ENCODE data around the gene LRRC4. TPM values are rescaled to one million over a fixed set of nuclear protein-coding genes. Genes with fewer than 3 reads are reported as not detected.

Gene LRRC4
- total RNA-seq, 4 donors from 2014 or later, result 0.08 to 0.74 (median 0.32) TPM; not detected in 1

- TF ChIP-seq, protein P1, sequence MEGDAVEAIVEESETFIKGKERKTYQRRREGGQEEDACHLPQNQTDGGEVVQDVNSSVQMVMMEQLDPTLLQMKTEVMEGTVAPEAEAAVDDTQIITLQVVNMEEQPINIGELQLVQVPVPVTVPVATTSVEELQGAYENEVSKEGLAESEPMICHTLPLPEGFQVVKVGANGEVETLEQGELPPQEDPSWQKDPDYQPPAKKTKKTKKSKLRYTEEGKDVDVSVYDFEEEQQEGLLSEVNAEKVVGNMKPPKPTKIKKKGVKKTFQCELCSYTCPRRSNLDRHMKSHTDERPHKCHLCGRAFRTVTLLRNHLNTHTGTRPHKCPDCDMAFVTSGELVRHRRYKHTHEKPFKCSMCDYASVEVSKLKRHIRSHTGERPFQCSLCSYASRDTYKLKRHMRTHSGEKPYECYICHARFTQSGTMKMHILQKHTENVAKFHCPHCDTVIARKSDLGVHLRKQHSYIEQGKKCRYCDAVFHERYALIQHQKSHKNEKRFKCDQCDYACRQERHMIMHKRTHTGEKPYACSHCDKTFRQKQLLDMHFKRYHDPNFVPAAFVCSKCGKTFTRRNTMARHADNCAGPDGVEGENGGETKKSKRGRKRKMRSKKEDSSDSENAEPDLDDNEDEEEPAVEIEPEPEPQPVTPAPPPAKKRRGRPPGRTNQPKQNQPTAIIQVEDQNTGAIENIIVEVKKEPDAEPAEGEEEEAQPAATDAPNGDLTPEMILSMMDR (IDR thresholded peaks at IDR 0.05), result no peak
- no peak for TF ChIP-seq POLR2A (IDR thresholded peaks at IDR 0.05)
- intact Hi-C loops (cut with DNase I; ENCODE audit: low total_unique reads), result no loop called here
- no peak overlapping the region for H3K4me3 ChIP-seq (ENCODE audit: low read depth, poor library complexity, severe bottlenecking)
- 72% methylated on average over 2 of the region's 2 CpGs for WGBS, 2 donors
- no peak for DNase-seq (ENCODE audit: low spot score in 2 of 2)
These were observed 3.6 kb upstream of the LRRC4 start for GRCh38 chr7:128034825-128035224.

DNA sequence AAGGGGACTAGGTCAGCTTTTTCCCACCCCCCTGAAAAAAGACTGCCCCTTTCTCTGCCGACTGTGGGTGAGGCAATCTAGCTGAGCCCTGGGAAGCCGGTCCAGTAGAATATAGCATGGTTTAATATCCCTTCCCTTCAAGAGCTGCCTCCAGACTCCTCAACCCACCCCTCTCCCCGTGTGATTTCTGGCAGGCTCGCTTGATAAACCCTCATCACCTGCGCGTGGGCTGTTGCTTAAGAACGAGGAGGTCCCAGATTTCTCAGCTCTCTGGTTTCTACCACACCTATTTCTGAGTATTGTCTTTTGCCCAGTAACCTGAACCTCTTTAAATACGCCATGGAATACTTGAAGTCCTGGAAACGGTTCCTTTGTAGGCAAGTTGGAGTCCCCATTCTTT lies 2.0 kb upstream of the LRRC4 start:
- 89 to 92% methylated on average over 9 of the region's 9 CpGs for WGBS, 2 donors
- intact Hi-C loops (cut with DNase I; ENCODE audit: low total_unique reads), result no loop called here
- TF ChIP-seq POLR2A (IDR thresholded peaks at IDR 0.05), result no peak
- TF ChIP-seq, protein P1 (IDR thresholded peaks at IDR 0.05), result no peak
- H3K4me3 ChIP-seq (ENCODE audit: low read depth, poor library complexity, severe bottlenecking), result no peak overlapping the region
- no peak for DNase-seq (ENCODE audit: low spot score in 2 of 2)

- intact Hi-C loops (cut with DNase I; ENCODE audit: low total_unique reads), result no loop called here
- WGBS, 2 donors, result 44 to 57% methylated on average over 27 to 35 of the region's 41 CpGs
- TF ChIP-seq, protein P1 (IDR thresholded peaks at IDR 0.05), result no peak
- TF ChIP-seq POLR2A (IDR thresholded peaks at IDR 0.05), result no peak
- no peak for DNase-seq (ENCODE audit: low spot score in 2 of 2)
- H3K4me3 ChIP-seq (ENCODE audit: low read depth, poor library complexity, severe bottlenecking), result no peak overlapping the region
These were observed 1.5 kb upstream of the LRRC4 start for GRCh38 chr7:128032605-128033235.

GRCh38 chr7:128031901-128032604 lies 816 bp upstream of the LRRC4 start:
- WGBS, 2 donors, result 0 to 1% methylated on average over 35 to 37 of the region's 87 CpGs
- no peak for DNase-seq (ENCODE audit: low spot score in 2 of 2)
- no peak overlapping the region for H3K4me3 ChIP-seq (ENCODE audit: low read depth, poor library complexity, severe bottlenecking)

DNA sequence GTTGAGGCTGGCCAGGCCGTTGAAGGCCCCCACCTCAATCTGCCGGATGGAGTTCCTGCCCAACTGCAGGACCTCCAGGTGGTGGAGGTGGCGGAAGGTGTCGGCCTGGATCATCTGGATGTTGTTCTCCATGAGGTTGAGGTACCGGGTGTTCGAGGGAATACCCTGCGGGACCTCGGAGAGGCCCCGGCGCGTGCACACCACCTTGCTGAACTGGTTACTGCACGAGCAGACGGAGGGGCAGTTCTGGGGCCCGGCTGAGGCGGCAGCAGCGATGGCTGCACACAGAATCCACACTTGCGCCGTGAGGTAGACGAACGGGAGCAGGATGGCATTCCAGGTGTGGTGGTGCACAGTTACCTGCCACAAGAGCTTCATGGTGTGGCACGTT lies 979 bp downstream of the LRRC4 start:
- 78 to 90% methylated on average over 21 of the region's 21 CpGs for WGBS, 2 donors
- TF ChIP-seq, protein P1 (IDR thresholded peaks at IDR 0.05), result no peak
- no peak for TF ChIP-seq POLR2A (IDR thresholded peaks at IDR 0.05)
- H3K4me3 ChIP-seq (ENCODE audit: low read depth, poor library complexity, severe bottlenecking), result no peak overlapping the region
- no peak for DNase-seq (ENCODE audit: low spot score in 2 of 2)
- intact Hi-C loops (cut with DNase I; ENCODE audit: low total_unique reads), result no loop called here

More at GRCh38 chr7:128031901-128032604, 816 bp upstream of the LRRC4 start:
- TF ChIP-seq, protein P1 (IDR thresholded peaks at IDR 0.05), result no peak
- no peak for TF ChIP-seq POLR2A (IDR thresholded peaks at IDR 0.05)
- intact Hi-C loops (cut with DNase I; ENCODE audit: low total_unique reads), result no loop called here

All from lower leg skin (tissue), 4 donors.